HepG2 (cell line): Measurements from ENCODE around the gene PPP1R12C. TPM values are rescaled to one million over a fixed set of nuclear protein-coding genes. Genes with fewer than 3 reads are reported as not detected.

Source experiments
- ARNTL ChIP-seq: sonication (generic); formaldehyde crosslinking; IDR thresholded peaks from 2 replicates; pipeline ENCODE4 v1.4.0; 2020; ENCODE audit warnings: mild to moderate bottlenecking, missing genetic modification reagents
- BCL6 ChIP-seq: IDR thresholded peaks from 2 replicates; pipeline ENCODE4 v1.6.1; 2016; ENCODE audit warnings: missing genetic modification reagents, missing compliant biosample characterization
- CC2D1A ChIP-seq: sonication (generic); formaldehyde crosslinking; IDR thresholded peaks from 2 replicates; pipeline ENCODE4 v1.8.1; 2023; ENCODE audit warnings: mild to moderate bottlenecking, missing genetic modification reagents
- CREBL2 ChIP-seq: sonication (generic); formaldehyde crosslinking; IDR thresholded peaks from 2 replicates; pipeline ENCODE4 v1.8.1; 2023; ENCODE audit warnings: missing genetic modification reagents, mild to moderate bottlenecking, borderline replicate concordance
- ELK4 ChIP-seq: sonication (generic); formaldehyde crosslinking; IDR thresholded peaks from 2 replicates; pipeline ENCODE4 v1.9.0; 2021; ENCODE audit warnings: missing genetic modification reagents, borderline replicate concordance
- ETV6 ChIP-seq: sonication (generic); formaldehyde crosslinking; conservative IDR thresholded peaks from 2 replicates; pipeline ENCODE4 v1.4.0; 2020; ENCODE audit warnings: missing genetic modification reagents
- FOXC1 ChIP-seq: sonication (generic); formaldehyde crosslinking; IDR thresholded peaks from 2 replicates; pipeline ENCODE4 v1.8.0; 2022; ENCODE audit warnings: mild to moderate bottlenecking, missing genetic modification reagents, borderline replicate concordance
- HNF1B ChIP-seq: sonication (generic); formaldehyde crosslinking; IDR thresholded peaks from 2 replicates; pipeline ENCODE4 v1.5.1; 2020; ENCODE audit warnings: mild to moderate bottlenecking, moderate library complexity, missing genetic modification reagents
- HNRNPL ChIP-seq: fragments of 200-400 bp; formaldehyde crosslinking; IDR thresholded peaks from 2 replicates; pipeline ENCODE4 v1.6.1; 2017; ENCODE audit warnings: mild to moderate bottlenecking, low read depth, low read length
- KLF15 ChIP-seq: sonication (generic); formaldehyde crosslinking; IDR thresholded peaks from 2 replicates; pipeline ENCODE4 v1.8.1; 2023; ENCODE audit warnings: borderline replicate concordance, mild to moderate bottlenecking, inconsistent platforms, missing genetic modification reagents, mixed read lengths
- MTA1 ChIP-seq: sonication (generic); formaldehyde crosslinking; IDR thresholded peaks from 2 replicates; pipeline ENCODE4 v1.4.0; 2020; ENCODE audit warnings: missing genetic modification reagents, mild to moderate bottlenecking, borderline replicate concordance
- MYNN ChIP-seq: sonication (generic); formaldehyde crosslinking; IDR thresholded peaks from 2 replicates; pipeline ENCODE4 v1.4.0; 2020; ENCODE audit warnings: mild to moderate bottlenecking, low read depth, missing genetic modification reagents
- NFATC3 ChIP-seq: sonication (generic); formaldehyde crosslinking; IDR thresholded peaks from 2 replicates; pipeline ENCODE4 v1.5.1; 2020; ENCODE audit warnings: mild to moderate bottlenecking, missing genetic modification reagents
- SP2 ChIP-seq: sonication (generic); formaldehyde crosslinking; IDR thresholded peaks from 2 replicates; pipeline ENCODE4 v1.5.1; 2020; ENCODE audit warnings: mild to moderate bottlenecking, missing genetic modification reagents
- SRF ChIP-seq: IDR thresholded peaks from 2 replicates; pipeline ENCODE4 v1.6.1; 2011; ENCODE audit warnings: mild to moderate bottlenecking, low read depth, low read length, moderate library complexity
- TARDBP ChIP-seq: sonication (generic); formaldehyde crosslinking; IDR thresholded peaks from 2 replicates; pipeline ENCODE4 v1.8.0; 2022; ENCODE audit warnings: mild to moderate bottlenecking, missing genetic modification reagents
- TEAD2 ChIP-seq: sonication (generic); formaldehyde crosslinking; IDR thresholded peaks from 2 replicates; pipeline ENCODE4 v1.9.0; 2021; ENCODE audit warnings: missing genetic modification reagents
- TGIF2 ChIP-seq: IDR thresholded peaks from 2 replicates; pipeline ENCODE4 v1.6.1; 2016; ENCODE audit warnings: control low read depth, missing compliant biosample characterization
- ZFP1 ChIP-seq: IDR thresholded peaks from 2 replicates; pipeline ENCODE4 v1.6.1; 2016
- ZMYM3 ChIP-seq: sonication (generic); formaldehyde crosslinking; IDR thresholded peaks from 2 replicates; pipeline ENCODE4 v1.5.1; 2020; ENCODE audit warnings: mild to moderate bottlenecking, missing genetic modification reagents
- ZMYM4 ChIP-seq: sonication (generic); formaldehyde crosslinking; IDR thresholded peaks from 2 replicates; pipeline ENCODE4 v1.8.1; 2023; ENCODE audit warnings: mild to moderate bottlenecking, missing genetic modification reagents
- ZNF12 ChIP-seq: sonication (generic); formaldehyde crosslinking; IDR thresholded peaks from 2 replicates; pipeline ENCODE4 v1.5.0; 2020; ENCODE audit warnings: missing genetic modification reagents
- ZNF124 ChIP-seq: sonication (generic); formaldehyde crosslinking; IDR thresholded peaks from 2 replicates; pipeline ENCODE4 v1.4.0; 2020; ENCODE audit warnings: missing genetic modification reagents
- ZNF30 ChIP-seq: sonication (generic); formaldehyde crosslinking; IDR thresholded peaks from 2 replicates; pipeline ENCODE4 v1.5.0; 2020; ENCODE audit warnings: mild to moderate bottlenecking, missing genetic modification reagents
- ZNF34 ChIP-seq: sonication (generic); formaldehyde crosslinking; IDR thresholded peaks from 2 replicates; pipeline ENCODE4 v1.4.0; 2020; ENCODE audit warnings: mild to moderate bottlenecking, missing genetic modification reagents, borderline replicate concordance
- ZNF660 ChIP-seq: sonication (generic); formaldehyde crosslinking; IDR thresholded peaks from 2 replicates; pipeline ENCODE4 v1.5.1; 2020; ENCODE audit warnings: mild to moderate bottlenecking, low read depth, missing genetic modification reagents, borderline replicate concordance
- ZNF672 ChIP-seq: sonication (generic); formaldehyde crosslinking; IDR thresholded peaks from 2 replicates; pipeline ENCODE4 v1.8.1; 2022; ENCODE audit warnings: missing genetic modification reagents
- ZNF775 ChIP-seq: sonication (generic); formaldehyde crosslinking; IDR thresholded peaks from 2 replicates; pipeline ENCODE4 v1.4.0; 2020; ENCODE audit warnings: missing genetic modification reagents, mild to moderate bottlenecking, moderate library complexity, borderline replicate concordance
- polyA plus RNA-seq, 8 experiments: library from polyadenylated mRNA; depleted of rRNA in 3 of 8; stranded (reverse) in 7 of 8; unstranded in 1 of 8; fragments of >200 nt; fragmentation: Illumina TruSeq in 4 of 8; extraction: Trizol in 4 of 8; gene quantifications; 2 replicates each; pipeline versions ENCODE4 v1.2.1 to v1.2.3, GENCODE V29; 2011 to 2016; ENCODE audit warnings: low read depth in 4 of 8, missing spikeins in 1 of 8, mixed read lengths in 1 of 8; ENCODE audit not compliant: insufficient read depth in 1 of 8
- total RNA-seq, 5 experiments: library from RNA; depleted of rRNA; stranded (reverse); fragments of >200 nt; fragmentation: Illumina TruSeq; extraction: Trizol; gene quantifications; 2 replicates each; pipeline ENCODE4 v1.2.3, GENCODE V29; 2016; ENCODE audit warnings: low read depth in 1 of 5

Gene PPP1R12C
- total and polyA plus RNA-seq, 2 of the 13 experiments (the other 11 are each of a cell fraction or from before 2014, with no cell fraction given): 29.7 to 30.3 TPM

GRCh38 chr19:55116232-55116858 is 1.1 kb downstream of the PPP1R12C start (continued):
- 0 out of 2 replicates have a peak, but pooled peaks have one; percentile 27 for TF ChIP-seq HNF1B
- no peak for TF ChIP-seq ZNF12 (CRISPR knock-in tag)
- TF ChIP-seq ZNF672 (CRISPR knock-in tag): no peak
- no peak for TF ChIP-seq ETV6 (CRISPR knock-in tag)
- no peak for TF ChIP-seq ARNTL (CRISPR knock-in tag)
- TF ChIP-seq CC2D1A (CRISPR knock-in tag): no peak
- no peak for TF ChIP-seq ZMYM3 (CRISPR knock-in tag)
- TF ChIP-seq CREBL2 (CRISPR knock-in tag): no peak
- TF ChIP-seq FOXC1 (CRISPR knock-in tag): 0 out of 2 replicates have a peak, but pooled peaks have one; percentile 56
- no peak for TF ChIP-seq TEAD2 (CRISPR knock-in tag)
- no peak for TF ChIP-seq NFATC3 (CRISPR knock-in tag)
- no peak for TF ChIP-seq TARDBP (CRISPR knock-in tag)
- no peak for TF ChIP-seq BCL6 (CRISPR knock-in tag)
- TF ChIP-seq ZMYM4 (CRISPR knock-in tag): peak; percentile 31; the same call in 1 of the 2 replicates
- no peak for TF ChIP-seq SP2 (CRISPR knock-in tag)
- TF ChIP-seq ZNF660 (CRISPR knock-in tag): no peak
- TF ChIP-seq HNRNPL: 0 out of 2 replicates have a peak, but pooled peaks have one; percentile 68
- no peak for TF ChIP-seq ZNF775 (CRISPR knock-in tag)
- no peak for TF ChIP-seq ZNF124
- no peak for TF ChIP-seq TGIF2 (CRISPR knock-in tag)
- TF ChIP-seq ZNF34: no peak
- no peak for TF ChIP-seq ZNF30 (CRISPR knock-in tag)
- no peak for TF ChIP-seq KLF15 (CRISPR knock-in tag)
- no peak for TF ChIP-seq MYNN (CRISPR knock-in tag)
- TF ChIP-seq ELK4 (CRISPR knock-in tag): no peak
- TF ChIP-seq SRF: no peak
- no peak for TF ChIP-seq ZFP1
- TF ChIP-seq MTA1 (CRISPR knock-in tag): peak; percentile 25; the same call in 1 of the 2 replicates
